ENCODE data around the gene KCNJ11. TPM values are rescaled to one million over a fixed set of nuclear protein-coding genes. Genes with fewer than 3 reads are reported as not detected.
"Not testable (repeated sequence)": the region's sequence is repeated elsewhere in the genome, so short reads cannot be mapped to it uniquely, and the experiment has no call there.

The KCNJ11 gene
- polyA plus RNA-seq, 1 donor from 2014 or later, result 8.0 TPM

DNA sequence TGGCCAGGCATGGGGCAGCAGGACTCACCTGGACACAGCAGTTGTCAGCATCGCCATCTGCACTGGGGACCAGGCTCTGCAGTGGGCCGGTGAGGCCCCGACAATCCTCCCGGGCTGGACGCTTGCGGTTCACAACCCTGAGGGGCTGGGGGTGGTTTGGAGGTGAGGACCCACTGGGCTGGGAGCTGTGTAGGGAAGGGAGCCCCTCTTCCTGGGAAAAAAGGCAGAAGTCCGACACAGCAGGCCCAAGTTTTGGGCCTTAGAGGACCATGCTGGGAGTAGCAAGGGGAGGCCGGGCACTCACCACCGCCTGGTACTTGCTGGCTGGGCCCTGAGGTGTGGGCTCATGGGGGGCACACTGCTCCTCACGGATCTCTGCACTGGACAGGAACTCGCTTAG lies 39.8 kb upstream of the KCNJ11 start:
- H3K79me2 ChIP-seq (replicated peaks; ENCODE audit: insufficient read depth, low read length), result no peaks in the 10 kb centered on the region
- no peaks in the 10 kb centered on the region for H3K36me3 ChIP-seq (ENCODE audit: insufficient read depth, low read length)
- H3K4me2 ChIP-seq (ENCODE audit: low read length), result no peak overlapping the region
- H4K20me1 ChIP-seq (ENCODE audit: insufficient read depth), result no peaks in the 10 kb centered on the region
- no peak overlapping the region for H2AFZ ChIP-seq (ENCODE audit: low read depth, low read length)
- TF ChIP-seq TAF1 (IDR thresholded peaks at IDR 0.05; ENCODE audit: low read depth) (no peak), EP300 (conservative IDR thresholded peaks at IDR 0.05; ENCODE audit: poor library complexity, severe bottlenecking) (no peak), SMC3 (conservative IDR thresholded peaks at IDR 0.05; ENCODE audit: poor library complexity) (no peak), MXI1 (conservative IDR thresholded peaks at IDR 0.05; ENCODE audit: poor library complexity, severe bottlenecking) (no peak), POLR2AphosphoS5 (IDR thresholded peaks at IDR 0.05) (no peak), EZH2 (IDR thresholded peaks at IDR 0.05; ENCODE audit: borderline replicate concordance, insufficient read depth, low read length, poor library complexity, severe bottlenecking) (no peak), RAD21 (conservative IDR thresholded peaks at IDR 0.05) (no peak)
- TF ChIP-seq, protein P1, sequence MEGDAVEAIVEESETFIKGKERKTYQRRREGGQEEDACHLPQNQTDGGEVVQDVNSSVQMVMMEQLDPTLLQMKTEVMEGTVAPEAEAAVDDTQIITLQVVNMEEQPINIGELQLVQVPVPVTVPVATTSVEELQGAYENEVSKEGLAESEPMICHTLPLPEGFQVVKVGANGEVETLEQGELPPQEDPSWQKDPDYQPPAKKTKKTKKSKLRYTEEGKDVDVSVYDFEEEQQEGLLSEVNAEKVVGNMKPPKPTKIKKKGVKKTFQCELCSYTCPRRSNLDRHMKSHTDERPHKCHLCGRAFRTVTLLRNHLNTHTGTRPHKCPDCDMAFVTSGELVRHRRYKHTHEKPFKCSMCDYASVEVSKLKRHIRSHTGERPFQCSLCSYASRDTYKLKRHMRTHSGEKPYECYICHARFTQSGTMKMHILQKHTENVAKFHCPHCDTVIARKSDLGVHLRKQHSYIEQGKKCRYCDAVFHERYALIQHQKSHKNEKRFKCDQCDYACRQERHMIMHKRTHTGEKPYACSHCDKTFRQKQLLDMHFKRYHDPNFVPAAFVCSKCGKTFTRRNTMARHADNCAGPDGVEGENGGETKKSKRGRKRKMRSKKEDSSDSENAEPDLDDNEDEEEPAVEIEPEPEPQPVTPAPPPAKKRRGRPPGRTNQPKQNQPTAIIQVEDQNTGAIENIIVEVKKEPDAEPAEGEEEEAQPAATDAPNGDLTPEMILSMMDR (IDR thresholded peaks at IDR 0.05; ENCODE audit: poor library complexity, severe bottlenecking), result no peak
- TF ChIP-seq, protein P2, sequence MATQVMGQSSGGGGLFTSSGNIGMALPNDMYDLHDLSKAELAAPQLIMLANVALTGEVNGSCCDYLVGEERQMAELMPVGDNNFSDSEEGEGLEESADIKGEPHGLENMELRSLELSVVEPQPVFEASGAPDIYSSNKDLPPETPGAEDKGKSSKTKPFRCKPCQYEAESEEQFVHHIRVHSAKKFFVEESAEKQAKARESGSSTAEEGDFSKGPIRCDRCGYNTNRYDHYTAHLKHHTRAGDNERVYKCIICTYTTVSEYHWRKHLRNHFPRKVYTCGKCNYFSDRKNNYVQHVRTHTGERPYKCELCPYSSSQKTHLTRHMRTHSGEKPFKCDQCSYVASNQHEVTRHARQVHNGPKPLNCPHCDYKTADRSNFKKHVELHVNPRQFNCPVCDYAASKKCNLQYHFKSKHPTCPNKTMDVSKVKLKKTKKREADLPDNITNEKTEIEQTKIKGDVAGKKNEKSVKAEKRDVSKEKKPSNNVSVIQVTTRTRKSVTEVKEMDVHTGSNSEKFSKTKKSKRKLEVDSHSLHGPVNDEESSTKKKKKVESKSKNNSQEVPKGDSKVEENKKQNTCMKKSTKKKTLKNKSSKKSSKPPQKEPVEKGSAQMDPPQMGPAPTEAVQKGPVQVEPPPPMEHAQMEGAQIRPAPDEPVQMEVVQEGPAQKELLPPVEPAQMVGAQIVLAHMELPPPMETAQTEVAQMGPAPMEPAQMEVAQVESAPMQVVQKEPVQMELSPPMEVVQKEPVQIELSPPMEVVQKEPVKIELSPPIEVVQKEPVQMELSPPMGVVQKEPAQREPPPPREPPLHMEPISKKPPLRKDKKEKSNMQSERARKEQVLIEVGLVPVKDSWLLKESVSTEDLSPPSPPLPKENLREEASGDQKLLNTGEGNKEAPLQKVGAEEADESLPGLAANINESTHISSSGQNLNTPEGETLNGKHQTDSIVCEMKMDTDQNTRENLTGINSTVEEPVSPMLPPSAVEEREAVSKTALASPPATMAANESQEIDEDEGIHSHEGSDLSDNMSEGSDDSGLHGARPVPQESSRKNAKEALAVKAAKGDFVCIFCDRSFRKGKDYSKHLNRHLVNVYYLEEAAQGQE (IDR thresholded peaks at IDR 0.05; ENCODE audit: borderline replicate concordance), result no peak
- H3K9ac ChIP-seq (ENCODE audit: low read length), result no peak overlapping the region
- no peaks in the 10 kb centered on the region for H3K27me3 ChIP-seq (ENCODE audit: insufficient read depth, low read depth, low read length)
- H3K4me3 ChIP-seq (ENCODE audit: low read length), result no peak overlapping the region
- no peaks in the 10 kb centered on the region for H3K9me2 ChIP-seq (ENCODE audit: insufficient read depth, low read length)
- H3K27ac ChIP-seq (ENCODE audit: low read length), result no peak overlapping the region
- H3K9me3 ChIP-seq (ENCODE audit: low read length), result no peaks in the 10 kb centered on the region
- no peaks in the 10 kb centered on the region for H3F3A ChIP-seq (ENCODE audit: insufficient read depth, low read length, poor library complexity, severe bottlenecking)

DNA sequence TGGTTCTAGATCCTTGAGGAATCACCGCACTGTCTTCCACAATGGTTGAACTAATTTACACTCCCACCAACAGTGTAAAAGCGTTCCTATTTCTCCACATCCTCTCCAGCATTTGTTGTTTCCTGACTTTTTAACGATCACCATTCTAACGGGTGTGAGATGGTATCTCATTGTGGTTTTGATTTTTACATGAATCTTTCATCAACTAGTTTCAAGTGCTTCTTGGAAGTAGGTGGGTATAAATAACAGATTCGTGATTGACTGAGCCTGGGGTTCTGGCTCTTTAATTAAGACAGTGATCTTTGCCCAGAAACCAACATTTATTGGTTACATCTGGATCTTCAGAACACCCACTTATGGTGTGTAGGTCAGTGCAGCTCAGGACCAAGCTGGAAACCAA lies 37.8 kb upstream of the KCNJ11 start:
- H3K9me3 ChIP-seq (ENCODE audit: low read length); H2AFZ ChIP-seq (ENCODE audit: low read depth, low read length); H3K9me2 ChIP-seq (ENCODE audit: insufficient read depth, low read length); H4K20me1 ChIP-seq (ENCODE audit: insufficient read depth); H3K36me3 ChIP-seq (ENCODE audit: insufficient read depth, low read length); H3F3A ChIP-seq (ENCODE audit: insufficient read depth, low read length, poor library complexity, severe bottlenecking); H3K27me3 ChIP-seq (ENCODE audit: insufficient read depth, low read depth, low read length); H3K9ac ChIP-seq (ENCODE audit: low read length); H3K79me2 ChIP-seq (replicated peaks; ENCODE audit: insufficient read depth, low read length); H3K4me3 ChIP-seq (ENCODE audit: low read length); H3K4me2 ChIP-seq (ENCODE audit: low read length); H3K27ac ChIP-seq (ENCODE audit: low read length): not testable (repeated sequence)

Measured in neural cell (in vitro differentiated cells).